Endodermal cell (in vitro differentiated cells): ENCODE data around the gene CSAD. TPM values are rescaled to one million over a fixed set of nuclear protein-coding genes. Genes with fewer than 3 reads are reported as not detected.
A peak's percentile ranks its signal among the peaks of the same experiment; 100 is the strongest.

Experiments used
- DNase-seq: peaks from one replicate; pipeline ENCODE4 v3.0.0-alpha.2; 2017
- H3K27ac ChIP-seq: 2 replicates; pipeline ENCODE4 v1.5.1; 2013; ENCODE audit warnings: mild to moderate bottlenecking, low read depth, low read length, moderate library complexity
- H3K27me3 ChIP-seq: 2 replicates; pipeline ENCODE4 v1.6.1; 2013; ENCODE audit warnings: mild to moderate bottlenecking, low read length, moderate library complexity; ENCODE audit not compliant: insufficient read depth, control insufficient read depth, poor library complexity, severe bottlenecking
- H3K36me3 ChIP-seq: 2 replicates; pipeline ENCODE4 v1.7.0; 2013; ENCODE audit warnings: mild to moderate bottlenecking, low read length, moderate library complexity; ENCODE audit not compliant: control insufficient read depth, insufficient read depth
- H3K4me1 ChIP-seq: one replicate; pipeline ENCODE4 v1.7.0; 2013; ENCODE audit warnings: low read length; ENCODE audit not compliant: control insufficient read depth, insufficient read depth
- H3K4me3 ChIP-seq: 2 replicates; pipeline ENCODE4 v1.5.1; 2013; ENCODE audit warnings: mild to moderate bottlenecking, low read length, moderate library complexity
- H3K9ac ChIP-seq: 2 replicates; pipeline ENCODE4 v1.6.1; 2013; ENCODE audit warnings: mild to moderate bottlenecking, low read length, moderate library complexity; ENCODE audit not compliant: poor library complexity, severe bottlenecking; ENCODE audit errors: extremely low read depth
- H3K9me3 ChIP-seq: 2 replicates; pipeline ENCODE4 v1.6.1; 2013; ENCODE audit warnings: mild to moderate bottlenecking, low read length, moderate library complexity; ENCODE audit not compliant: control insufficient read depth
- H3K27ac Mint-ChIP-seq: 2 replicates; pipeline ENCODE4 v1.8.0; 2020; ENCODE audit warnings: mixed read lengths
- H3K27me3 Mint-ChIP-seq: 2 replicates; pipeline ENCODE4 v1.8.0; 2021; ENCODE audit warnings: mild to moderate bottlenecking, mixed read lengths; ENCODE audit not compliant: insufficient read depth
- H3K36me3 Mint-ChIP-seq: 2 replicates; pipeline ENCODE4 v1.8.0; 2020; ENCODE audit warnings: low read depth, mixed read lengths
- H3K4me1 Mint-ChIP-seq: 2 replicates; pipeline ENCODE4 v1.8.0; 2020; ENCODE audit warnings: mixed read lengths
- H3K4me3 Mint-ChIP-seq: 2 replicates; pipeline ENCODE4 v1.8.0; 2020; ENCODE audit warnings: mild to moderate bottlenecking, moderate library complexity, mixed read lengths
- H3K9me3 Mint-ChIP-seq: 2 replicates; pipeline ENCODE4 v1.8.0; 2020; ENCODE audit warnings: mild to moderate bottlenecking, mixed read lengths
- WGBS, 2 experiments: methylation state at CpG; one replicate each; pipeline versions ENCODE4 v1.1.5 to v1.1.7; 2013; ENCODE audit warnings: missing lambda C conversion rate in 2 of 2, mixed read lengths in 1 of 2; ENCODE audit not compliant: insufficient coverage in 1 of 2, insufficient read length in 1 of 2; 5-methylcytosine and 5-hydroxymethylcytosine counted together
- total RNA-seq, 2 donors: library from RNA; stranded (reverse); fragmentation: NEBNext Ultra II Directional in 1 of 2; extraction: Animal tissue kit (Norgen Biotek cat#: 25700) in 1 of 2; gene quantifications; 2 replicates in 1 of 2; 3 replicates in 1 of 2; pipeline ENCODE4 v1.2.1, GENCODE V29; 2021
- TF ChIP-seq, protein P1 (sequence below): fragments of 200-600 bp; sonication (generic); conservative IDR thresholded peaks from 2 replicates; pipeline ENCODE4 v1.5.0; 2021; ENCODE audit warnings: antibody characterized with exemption, mild to moderate bottlenecking

The CSAD gene
- total RNA-seq, 2 donors from 2014 or later: 24.9 to 38.2 TPM

DNA sequence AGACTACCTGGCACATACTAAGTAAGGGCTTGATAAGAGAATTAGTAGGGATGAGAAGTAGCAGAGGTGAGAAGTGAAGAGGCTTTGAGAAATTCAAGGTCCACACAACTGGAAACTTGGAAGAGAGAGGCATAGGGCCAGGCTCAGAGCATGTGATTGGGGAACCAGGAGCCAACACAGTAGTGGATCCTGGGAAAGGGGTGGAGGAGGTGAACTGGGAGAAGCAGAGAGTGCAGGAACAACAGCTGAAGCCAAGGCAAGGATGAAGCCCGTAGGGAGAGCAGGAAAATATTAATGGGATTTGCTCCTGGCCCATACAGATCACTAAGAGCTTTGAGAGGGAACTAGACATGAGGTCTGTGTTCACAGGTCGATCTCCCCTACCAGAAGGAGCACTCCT, 27.7 kb upstream of the CSAD start:
- 78 to 80% methylated on average over 2 of the region's 2 CpGs for WGBS, 2 experiments
- Mint-ChIP-seq H3K4me1 (peaks cover 7% of the 10 kb centered on the region), H3K36me3 (peaks cover 11% of the 10 kb centered on the region), H3K27me3 (peaks cover 24% of the 10 kb centered on the region), H3K9me3 (no peaks in the 10 kb centered on the region), H3K27ac (no peak overlapping the region), H3K4me3 (no peak overlapping the region)
- no peaks in the 10 kb centered on the region for H3K4me1 ChIP-seq
- no peaks in the 10 kb centered on the region for H3K9me3 ChIP-seq
- no peak for DNase-seq
- no peaks in the 10 kb centered on the region for H3K36me3 ChIP-seq
- H3K4me3 ChIP-seq: no peak overlapping the region
- H3K27me3 ChIP-seq: no peaks in the 10 kb centered on the region
- H3K9ac ChIP-seq: no peak overlapping the region
- H3K27ac ChIP-seq: no peak overlapping the region
- TF ChIP-seq, protein P1, sequence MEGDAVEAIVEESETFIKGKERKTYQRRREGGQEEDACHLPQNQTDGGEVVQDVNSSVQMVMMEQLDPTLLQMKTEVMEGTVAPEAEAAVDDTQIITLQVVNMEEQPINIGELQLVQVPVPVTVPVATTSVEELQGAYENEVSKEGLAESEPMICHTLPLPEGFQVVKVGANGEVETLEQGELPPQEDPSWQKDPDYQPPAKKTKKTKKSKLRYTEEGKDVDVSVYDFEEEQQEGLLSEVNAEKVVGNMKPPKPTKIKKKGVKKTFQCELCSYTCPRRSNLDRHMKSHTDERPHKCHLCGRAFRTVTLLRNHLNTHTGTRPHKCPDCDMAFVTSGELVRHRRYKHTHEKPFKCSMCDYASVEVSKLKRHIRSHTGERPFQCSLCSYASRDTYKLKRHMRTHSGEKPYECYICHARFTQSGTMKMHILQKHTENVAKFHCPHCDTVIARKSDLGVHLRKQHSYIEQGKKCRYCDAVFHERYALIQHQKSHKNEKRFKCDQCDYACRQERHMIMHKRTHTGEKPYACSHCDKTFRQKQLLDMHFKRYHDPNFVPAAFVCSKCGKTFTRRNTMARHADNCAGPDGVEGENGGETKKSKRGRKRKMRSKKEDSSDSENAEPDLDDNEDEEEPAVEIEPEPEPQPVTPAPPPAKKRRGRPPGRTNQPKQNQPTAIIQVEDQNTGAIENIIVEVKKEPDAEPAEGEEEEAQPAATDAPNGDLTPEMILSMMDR: no peak

DNA sequence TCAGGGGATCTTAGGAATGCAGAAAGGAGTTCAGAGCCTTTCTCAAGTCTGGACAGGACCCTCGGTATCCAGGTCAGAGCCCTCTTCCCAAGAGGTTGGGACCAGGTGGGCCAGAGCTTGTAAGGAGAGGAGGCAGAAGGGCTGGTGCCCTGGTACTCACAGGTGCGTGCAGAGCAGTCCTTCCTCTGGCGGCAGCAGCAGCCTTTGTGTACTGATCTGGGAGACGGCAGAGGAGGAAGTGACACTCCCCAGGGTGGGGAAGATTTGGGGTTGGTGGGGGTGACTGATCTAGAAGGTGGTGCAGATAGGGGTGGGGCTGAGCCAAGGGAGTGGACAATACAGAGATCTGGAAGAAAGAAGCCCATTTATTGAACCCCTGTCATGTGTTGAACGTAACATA, 26.3 kb upstream of the CSAD start, which contains the start of gene ITGB7:
TSS of gene ITGB7 (minus strand) at position 210 of the 400 bp plus-strand sequence. CDS start 6,808 bp downstream, outside the sequence.
- peak; percentile 59 for DNase-seq
- Histone ChIP-seq H3K4me3 (no peak within 1 kb of the TSS), H3K9me3 (no peaks in the 10 kb centered on the region), H3K27ac (no peak within 1 kb of the TSS), H3K4me1 (no peaks in the 10 kb centered on the region), H3K9ac (no peak within 1 kb of the TSS), H3K36me3 (no peaks in the 10 kb centered on the region), H3K27me3 (no peaks in the 10 kb centered on the region)
- TF ChIP-seq, protein P1: no peak
- Mint-ChIP-seq H3K27me3 (peaks cover 32% of the 10 kb centered on the region), H3K4me3 (no peak within 1 kb of the TSS), H3K4me1 (peaks cover 5% of the 10 kb centered on the region), H3K9me3 (no peaks in the 10 kb centered on the region), H3K36me3 (peaks cover 4% of the 10 kb centered on the region), H3K27ac (no peak within 1 kb of the TSS)
- 63% methylated on average over 1 to 4 of the region's 5 CpGs for WGBS, 2 experiments

DNA sequence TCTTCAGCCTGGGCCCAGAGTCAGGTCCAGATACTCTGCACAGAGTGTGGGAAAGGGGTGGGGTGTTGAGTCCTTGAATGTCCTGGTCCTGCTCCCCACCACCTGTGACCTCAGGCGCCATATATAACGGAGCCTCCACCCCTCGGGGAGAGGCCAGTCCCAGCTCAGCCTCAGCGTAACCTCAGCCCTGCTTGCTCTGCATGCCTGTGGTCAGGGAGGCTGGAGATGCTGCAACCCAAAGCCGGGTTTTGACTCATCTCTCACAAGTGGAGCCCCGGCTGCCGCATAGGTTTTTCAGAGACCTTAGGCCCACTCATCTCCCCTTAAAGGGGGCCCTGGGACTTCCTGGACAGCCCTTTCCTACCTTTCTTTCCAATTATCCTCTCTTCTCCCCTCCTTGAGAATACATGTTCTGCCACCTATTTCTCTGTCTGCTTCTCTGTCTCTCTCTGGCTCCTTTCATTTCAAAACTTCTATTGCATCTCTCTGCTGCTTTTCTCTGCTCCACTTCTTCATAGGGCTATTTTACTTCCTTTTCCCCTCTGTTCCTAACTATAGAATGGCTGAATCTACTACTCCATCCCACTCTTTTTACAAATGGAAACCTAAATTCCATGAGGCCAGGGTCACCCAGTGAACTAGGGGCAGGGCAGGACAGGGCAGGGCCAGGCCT, 25.2 kb upstream of the CSAD start:
- H3K4me3 Mint-ChIP-seq: no peak overlapping the region

More for the DNA sequence above, 25.2 kb upstream of the CSAD start:
- Histone ChIP-seq H3K4me3 (no peak overlapping the region), H3K9ac (no peak overlapping the region), H3K4me1 (no peaks in the 10 kb centered on the region), H3K36me3 (no peaks in the 10 kb centered on the region), H3K27me3 (no peaks in the 10 kb centered on the region), H3K9me3 (no peaks in the 10 kb centered on the region), H3K27ac (no peak overlapping the region)
- WGBS, 2 experiments: 88 to 91% methylated on average over 7 of the region's 7 CpGs
- Mint-ChIP-seq H3K9me3 (no peaks in the 10 kb centered on the region), H3K4me1 (peaks cover 5% of the 10 kb centered on the region), H3K36me3 (no peaks in the 10 kb centered on the region), H3K27ac (no peak overlapping the region), H3K27me3 (peaks cover 42% of the 10 kb centered on the region)
- peak; percentile 49 for DNase-seq
- TF ChIP-seq, protein P1: no peak
